HEK293 (cell line): ENCODE data around the gene SGMS1.
A peak's percentile ranks its signal among the peaks of the same experiment; 100 is the strongest.

Experiments used
- BCL11A ChIP-seq: fragments of 450-650 bp; formaldehyde crosslinking; IDR thresholded peaks from 2 replicates; pipeline ENCODE4 v1.5.1; 2016; ENCODE audit warnings: low read depth, missing biosample characterization, missing genetic modification characterization
- GFI1B ChIP-seq: fragments of 450-650 bp; formaldehyde crosslinking; IDR thresholded peaks from 2 replicates; pipeline ENCODE4 v1.5.1; 2016; ENCODE audit warnings: missing biosample characterization, missing genetic modification characterization
- GLI4 ChIP-seq: fragments of 450-650 bp; formaldehyde crosslinking; IDR thresholded peaks from 2 replicates; pipeline ENCODE4 v1.5.1; 2016; ENCODE audit warnings: missing biosample characterization, missing genetic modification characterization
- HOXA7 ChIP-seq: sonication (generic); formaldehyde crosslinking; IDR thresholded peaks from 2 replicates; pipeline ENCODE4 v1.8.1; 2022; ENCODE audit warnings: missing genetic modification reagents, borderline replicate concordance
- IKZF3 ChIP-seq: fragments of 450-650 bp; IDR thresholded peaks from 2 replicates; pipeline ENCODE4 v1.5.0; 2018; ENCODE audit warnings: missing biosample characterization, mild to moderate bottlenecking, missing genetic modification characterization, moderate library complexity
- PRDM1 ChIP-seq: fragments of 450-650 bp; formaldehyde crosslinking; IDR thresholded peaks from 2 replicates; pipeline ENCODE4; 2016; ENCODE audit warnings: missing biosample characterization, missing genetic modification characterization
- RBAK ChIP-seq: fragments of 450-650 bp; formaldehyde crosslinking; IDR thresholded peaks from 2 replicates; pipeline ENCODE4 v1.5.1; 2016; ENCODE audit warnings: missing biosample characterization, missing genetic modification characterization
- SALL2 ChIP-seq: fragments of 450-650 bp; formaldehyde crosslinking; IDR thresholded peaks from 2 replicates; pipeline ENCODE4 v1.5.0; 2017; ENCODE audit warnings: missing biosample characterization, mild to moderate bottlenecking, missing genetic modification characterization, borderline replicate concordance
- TCF7L2 ChIP-seq: IDR thresholded peaks from 2 replicates; pipeline ENCODE4 v1.6.1; 2011; ENCODE audit warnings: low read depth, mild to moderate bottlenecking, inconsistent platforms, low read length, moderate library complexity, borderline replicate concordance
- ZEB2 ChIP-seq: fragments of 450-650 bp; formaldehyde crosslinking; IDR thresholded peaks from 2 replicates; pipeline ENCODE4 v1.5.1; 2016; ENCODE audit warnings: missing biosample characterization, missing genetic modification characterization
- ZFHX2 ChIP-seq: fragments of 450-650 bp; formaldehyde crosslinking; conservative IDR thresholded peaks from 2 replicates; pipeline ENCODE4 v1.5.1; 2016; ENCODE audit warnings: missing biosample characterization, missing genetic modification characterization
- ZNF112 ChIP-seq: fragments of 450-650 bp; formaldehyde crosslinking; IDR thresholded peaks from 2 replicates; pipeline ENCODE4 v1.5.0; 2017; ENCODE audit warnings: missing biosample characterization, missing genetic modification characterization
- ZNF155 ChIP-seq: fragments of 450-650 bp; formaldehyde crosslinking; IDR thresholded peaks from 2 replicates; pipeline ENCODE4 v1.5.1; 2016; ENCODE audit warnings: missing biosample characterization, missing genetic modification characterization
- ZNF19 ChIP-seq: fragments of 450-650 bp; formaldehyde crosslinking; IDR thresholded peaks from 2 replicates; pipeline ENCODE4; 2016; ENCODE audit warnings: missing biosample characterization, missing genetic modification characterization, low read depth
- ZNF211 ChIP-seq: fragments of 450-650 bp; formaldehyde crosslinking; IDR thresholded peaks from 2 replicates; pipeline ENCODE4 v1.5.1; 2016; ENCODE audit warnings: low read depth, missing biosample characterization, missing genetic modification characterization
- ZNF394 ChIP-seq: fragments of 450-650 bp; formaldehyde crosslinking; IDR thresholded peaks from 2 replicates; pipeline ENCODE4 v1.5.1; 2016; ENCODE audit warnings: missing biosample characterization, missing genetic modification characterization, mild to moderate bottlenecking, moderate library complexity, borderline replicate concordance
- ZNF501 ChIP-seq: fragments of 450-650 bp; formaldehyde crosslinking; IDR thresholded peaks from 2 replicates; pipeline ENCODE4 v1.5.1; 2016; ENCODE audit warnings: missing biosample characterization, missing genetic modification characterization
- ZNF514 ChIP-seq: fragments of 450-650 bp; formaldehyde crosslinking; IDR thresholded peaks from 2 replicates; pipeline ENCODE4 v1.5.1; 2016; ENCODE audit warnings: missing biosample characterization, missing genetic modification characterization
- ZNF548 ChIP-seq: fragments of 450-650 bp; formaldehyde crosslinking; IDR thresholded peaks from 2 replicates; pipeline ENCODE4 v1.5.1; 2016; ENCODE audit warnings: missing biosample characterization, missing genetic modification characterization
- ZNF600 ChIP-seq: fragments of 450-650 bp; formaldehyde crosslinking; IDR thresholded peaks from 2 replicates; pipeline ENCODE4 v1.5.1; 2016; ENCODE audit warnings: missing biosample characterization, missing genetic modification characterization
- ZNF624 ChIP-seq: fragments of 450-650 bp; formaldehyde crosslinking; IDR thresholded peaks from 2 replicates; pipeline ENCODE4 v1.5.1; 2017; ENCODE audit warnings: missing biosample characterization, missing genetic modification characterization
- ZNF629 ChIP-seq: fragments of 450-650 bp; formaldehyde crosslinking; IDR thresholded peaks from 2 replicates; pipeline ENCODE4 v1.5.1; 2017; ENCODE audit warnings: missing biosample characterization, missing genetic modification characterization
- ZSCAN16 ChIP-seq: fragments of 450-650 bp; formaldehyde crosslinking; IDR thresholded peaks from 2 replicates; pipeline ENCODE4 v1.5.1; 2016; ENCODE audit warnings: missing biosample characterization, missing genetic modification characterization
- ZXDB ChIP-seq: fragments of 450-650 bp; formaldehyde crosslinking; IDR thresholded peaks from 2 replicates; pipeline ENCODE4 v1.5.1; 2016; ENCODE audit warnings: missing biosample characterization, missing genetic modification characterization
- TF ChIP-seq, protein P1 (sequence below): fragments of 450-650 bp; formaldehyde crosslinking; IDR thresholded peaks from 2 replicates; pipeline ENCODE4 v1.5.1; 2016; ENCODE audit warnings: missing biosample characterization, missing genetic modification characterization
- TF ChIP-seq, protein P2 (sequence below): fragments of 450-650 bp; formaldehyde crosslinking; IDR thresholded peaks from 2 replicates; pipeline ENCODE4 v1.5.1; 2016; ENCODE audit warnings: missing biosample characterization, missing genetic modification characterization
- TF ChIP-seq, protein P3 (sequence below): fragments of 450-650 bp; formaldehyde crosslinking; optimal IDR thresholded peaks from 2 replicates; pipeline ENCODE3; 2016; ENCODE audit warnings: missing biosample characterization, mild to moderate bottlenecking, missing genetic modification characterization
- TF ChIP-seq, protein P4 (sequence below): fragments of 450-650 bp; formaldehyde crosslinking; conservative IDR thresholded peaks from 2 replicates; pipeline ENCODE4 v1.5.1; 2016; ENCODE audit warnings: low read depth, missing biosample characterization, missing genetic modification characterization
- TF ChIP-seq, protein P5 (sequence below): fragments of 450-650 bp; formaldehyde crosslinking; IDR thresholded peaks from 2 replicates; pipeline ENCODE4 v1.5.1; 2017; ENCODE audit warnings: missing biosample characterization, missing genetic modification characterization

Gene SGMS1

DNA sequence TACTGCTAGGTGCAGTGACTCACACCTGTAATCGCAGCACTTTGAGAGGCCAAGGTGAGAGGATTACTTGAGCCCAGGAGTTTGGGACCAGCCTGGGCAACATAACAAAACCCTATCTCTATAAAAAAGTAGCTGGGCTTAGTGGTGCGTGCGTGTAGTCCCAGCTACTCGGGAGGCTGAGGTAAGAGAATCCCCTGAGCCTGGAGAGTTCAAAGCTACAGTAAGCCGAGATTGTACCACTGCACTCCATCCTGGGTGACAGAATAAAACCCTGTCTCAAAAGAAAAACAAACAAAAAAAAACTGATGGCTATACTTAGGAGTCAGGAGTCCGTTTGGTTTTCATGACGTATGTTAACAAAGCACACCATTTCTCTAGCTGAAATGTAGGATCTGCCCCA lies 2.9 kb downstream of the SGMS1 start (continued):
- TF ChIP-seq ZNF19 (tag by site-specific recombination) (no peak), SALL2 (tag by site-specific recombination) (no peak), PRDM1 (no peak), GLI4 (tag by site-specific recombination) (no peak), ZNF548 (tag by site-specific recombination) (no peak), ZNF629 (tag by site-specific recombination) (no peak), ZNF211 (no peak), BCL11A (tag by site-specific recombination) (no peak), ZNF112 (tag by site-specific recombination) (no peak), ZFHX2 (tag by site-specific recombination) (no peak), ZNF394 (peak; percentile 68; the same call in 1 of the 2 replicates), TCF7L2 (peak; percentile 47; the same call in 1 of the 2 replicates), IKZF3 (no peak), ZEB2 (tag by site-specific recombination) (no peak), ZXDB (tag by site-specific recombination) (peak; percentile 45; the same call in 1 of the 2 replicates), HOXA7 (CRISPR knock-in tag) (no peak), GFI1B (tag by site-specific recombination) (peak; percentile 59; the same call in 1 of the 2 replicates), ZSCAN16 (tag by site-specific recombination) (no peak), ZNF600 (tag by site-specific recombination) (no peak), ZNF624 (tag by site-specific recombination) (no peak), RBAK (tag by site-specific recombination) (no peak), ZNF514 (no peak), ZNF155 (no peak), ZNF501 (tag by site-specific recombination) (no peak)
- TF ChIP-seq, protein P1, sequence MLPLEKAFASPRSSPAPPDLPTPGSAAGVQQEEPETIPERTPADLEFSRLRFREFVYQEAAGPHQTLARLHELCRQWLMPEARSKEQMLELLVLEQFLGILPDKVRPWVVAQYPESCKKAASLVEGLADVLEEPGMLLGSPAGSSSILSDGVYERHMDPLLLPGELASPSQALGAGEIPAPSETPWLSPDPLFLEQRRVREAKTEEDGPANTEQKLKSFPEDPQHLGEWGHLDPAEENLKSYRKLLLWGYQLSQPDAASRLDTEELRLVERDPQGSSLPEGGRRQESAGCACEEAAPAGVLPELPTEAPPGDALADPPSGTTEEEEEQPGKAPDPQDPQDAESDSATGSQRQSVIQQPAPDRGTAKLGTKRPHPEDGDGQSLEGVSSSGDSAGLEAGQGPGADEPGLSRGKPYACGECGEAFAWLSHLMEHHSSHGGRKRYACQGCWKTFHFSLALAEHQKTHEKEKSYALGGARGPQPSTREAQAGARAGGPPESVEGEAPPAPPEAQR (tag by site-specific recombination), result no peak
- TF ChIP-seq, protein P2, sequence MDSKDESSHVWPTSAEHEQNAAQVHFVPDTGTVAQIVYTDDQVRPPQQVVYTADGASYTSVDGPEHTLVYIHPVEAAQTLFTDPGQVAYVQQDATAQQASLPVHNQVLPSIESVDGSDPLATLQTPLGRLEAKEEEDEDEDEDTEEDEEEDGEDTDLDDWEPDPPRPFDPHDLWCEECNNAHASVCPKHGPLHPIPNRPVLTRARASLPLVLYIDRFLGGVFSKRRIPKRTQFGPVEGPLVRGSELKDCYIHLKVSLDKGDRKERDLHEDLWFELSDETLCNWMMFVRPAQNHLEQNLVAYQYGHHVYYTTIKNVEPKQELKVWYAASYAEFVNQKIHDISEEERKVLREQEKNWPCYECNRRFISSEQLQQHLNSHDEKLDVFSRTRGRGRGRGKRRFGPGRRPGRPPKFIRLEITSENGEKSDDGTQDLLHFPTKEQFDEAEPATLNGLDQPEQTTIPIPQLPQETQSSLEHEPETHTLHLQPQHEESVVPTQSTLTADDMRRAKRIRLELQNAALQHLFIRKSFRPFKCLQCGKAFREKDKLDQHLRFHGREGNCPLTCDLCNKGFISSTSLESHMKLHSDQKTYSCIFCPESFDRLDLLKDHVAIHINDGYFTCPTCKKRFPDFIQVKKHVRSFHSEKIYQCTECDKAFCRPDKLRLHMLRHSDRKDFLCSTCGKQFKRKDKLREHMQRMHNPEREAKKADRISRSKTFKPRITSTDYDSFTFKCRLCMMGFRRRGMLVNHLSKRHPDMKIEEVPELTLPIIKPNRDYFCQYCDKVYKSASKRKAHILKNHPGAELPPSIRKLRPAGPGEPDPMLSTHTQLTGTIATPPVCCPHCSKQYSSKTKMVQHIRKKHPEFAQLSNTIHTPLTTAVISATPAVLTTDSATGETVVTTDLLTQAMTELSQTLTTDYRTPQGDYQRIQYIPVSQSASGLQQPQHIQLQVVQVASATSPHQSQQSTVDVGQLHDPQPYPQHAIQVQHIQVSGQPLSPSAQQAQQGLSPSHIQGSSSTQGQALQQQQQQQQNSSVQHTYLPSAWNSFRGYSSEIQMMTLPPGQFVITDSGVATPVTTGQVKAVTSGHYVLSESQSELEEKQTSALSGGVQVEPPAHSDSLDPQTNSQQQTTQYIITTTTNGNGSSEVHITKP (tag by site-specific recombination), result peak; percentile 79
- TF ChIP-seq, protein P3, sequence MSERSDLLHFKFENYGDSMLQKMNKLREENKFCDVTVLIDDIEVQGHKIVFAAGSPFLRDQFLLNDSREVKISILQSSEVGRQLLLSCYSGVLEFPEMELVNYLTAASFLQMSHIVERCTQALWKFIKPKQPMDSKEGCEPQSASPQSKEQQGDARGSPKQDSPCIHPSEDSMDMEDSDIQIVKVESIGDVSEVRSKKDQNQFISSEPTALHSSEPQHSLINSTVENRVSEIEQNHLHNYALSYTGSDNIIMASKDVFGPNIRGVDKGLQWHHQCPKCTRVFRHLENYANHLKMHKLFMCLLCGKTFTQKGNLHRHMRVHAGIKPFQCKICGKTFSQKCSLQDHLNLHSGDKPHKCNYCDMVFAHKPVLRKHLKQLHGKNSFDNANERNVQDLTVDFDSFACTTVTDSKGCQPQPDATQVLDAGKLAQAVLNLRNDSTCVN (tag by site-specific recombination), result no peak
- TF ChIP-seq, protein P4, sequence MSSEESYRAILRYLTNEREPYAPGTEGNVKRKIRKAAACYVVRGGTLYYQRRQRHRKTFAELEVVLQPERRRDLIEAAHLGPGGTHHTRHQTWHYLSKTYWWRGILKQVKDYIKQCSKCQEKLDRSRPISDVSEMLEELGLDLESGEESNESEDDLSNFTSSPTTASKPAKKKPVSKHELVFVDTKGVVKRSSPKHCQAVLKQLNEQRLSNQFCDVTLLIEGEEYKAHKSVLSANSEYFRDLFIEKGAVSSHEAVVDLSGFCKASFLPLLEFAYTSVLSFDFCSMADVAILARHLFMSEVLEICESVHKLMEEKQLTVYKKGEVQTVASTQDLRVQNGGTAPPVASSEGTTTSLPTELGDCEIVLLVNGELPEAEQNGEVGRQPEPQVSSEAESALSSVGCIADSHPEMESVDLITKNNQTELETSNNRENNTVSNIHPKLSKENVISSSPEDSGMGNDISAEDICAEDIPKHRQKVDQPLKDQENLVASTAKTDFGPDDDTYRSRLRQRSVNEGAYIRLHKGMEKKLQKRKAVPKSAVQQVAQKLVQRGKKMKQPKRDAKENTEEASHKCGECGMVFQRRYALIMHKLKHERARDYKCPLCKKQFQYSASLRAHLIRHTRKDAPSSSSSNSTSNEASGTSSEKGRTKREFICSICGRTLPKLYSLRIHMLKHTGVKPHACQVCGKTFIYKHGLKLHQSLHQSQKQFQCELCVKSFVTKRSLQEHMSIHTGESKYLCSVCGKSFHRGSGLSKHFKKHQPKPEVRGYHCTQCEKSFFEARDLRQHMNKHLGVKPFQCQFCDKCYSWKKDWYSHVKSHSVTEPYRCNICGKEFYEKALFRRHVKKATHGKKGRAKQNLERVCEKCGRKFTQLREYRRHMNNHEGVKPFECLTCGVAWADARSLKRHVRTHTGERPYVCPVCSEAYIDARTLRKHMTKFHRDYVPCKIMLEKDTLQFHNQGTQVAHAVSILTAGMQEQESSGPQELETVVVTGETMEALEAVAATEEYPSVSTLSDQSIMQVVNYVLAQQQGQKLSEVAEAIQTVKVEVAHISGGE (tag by site-specific recombination), result no peak
- TF ChIP-seq, protein P5, sequence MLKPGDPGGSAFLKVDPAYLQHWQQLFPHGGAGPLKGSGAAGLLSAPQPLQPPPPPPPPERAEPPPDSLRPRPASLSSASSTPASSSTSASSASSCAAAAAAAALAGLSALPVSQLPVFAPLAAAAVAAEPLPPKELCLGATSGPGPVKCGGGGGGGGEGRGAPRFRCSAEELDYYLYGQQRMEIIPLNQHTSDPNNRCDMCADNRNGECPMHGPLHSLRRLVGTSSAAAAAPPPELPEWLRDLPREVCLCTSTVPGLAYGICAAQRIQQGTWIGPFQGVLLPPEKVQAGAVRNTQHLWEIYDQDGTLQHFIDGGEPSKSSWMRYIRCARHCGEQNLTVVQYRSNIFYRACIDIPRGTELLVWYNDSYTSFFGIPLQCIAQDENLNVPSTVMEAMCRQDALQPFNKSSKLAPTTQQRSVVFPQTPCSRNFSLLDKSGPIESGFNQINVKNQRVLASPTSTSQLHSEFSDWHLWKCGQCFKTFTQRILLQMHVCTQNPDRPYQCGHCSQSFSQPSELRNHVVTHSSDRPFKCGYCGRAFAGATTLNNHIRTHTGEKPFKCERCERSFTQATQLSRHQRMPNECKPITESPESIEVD (tag by site-specific recombination), result peak; percentile 6; the same call in 1 of the 2 replicates
